Activated CD4-positive, alpha-beta T cell treated with anti-CD3 and anti-CD28 coated beads, Interleukin-2, Interleukin-6, amounts not matched to agents 100 ng/mL and 50 ng/mL, durations not matched to agents 16 hours and 8 hours (primary cell): ENCODE data around the gene PTGDR2.

Experiments used
- DNase-seq: peaks from one replicate; pipeline ENCODE4 v3.0.0-alpha.2; 2020

PTGDR2 gene

DNA sequence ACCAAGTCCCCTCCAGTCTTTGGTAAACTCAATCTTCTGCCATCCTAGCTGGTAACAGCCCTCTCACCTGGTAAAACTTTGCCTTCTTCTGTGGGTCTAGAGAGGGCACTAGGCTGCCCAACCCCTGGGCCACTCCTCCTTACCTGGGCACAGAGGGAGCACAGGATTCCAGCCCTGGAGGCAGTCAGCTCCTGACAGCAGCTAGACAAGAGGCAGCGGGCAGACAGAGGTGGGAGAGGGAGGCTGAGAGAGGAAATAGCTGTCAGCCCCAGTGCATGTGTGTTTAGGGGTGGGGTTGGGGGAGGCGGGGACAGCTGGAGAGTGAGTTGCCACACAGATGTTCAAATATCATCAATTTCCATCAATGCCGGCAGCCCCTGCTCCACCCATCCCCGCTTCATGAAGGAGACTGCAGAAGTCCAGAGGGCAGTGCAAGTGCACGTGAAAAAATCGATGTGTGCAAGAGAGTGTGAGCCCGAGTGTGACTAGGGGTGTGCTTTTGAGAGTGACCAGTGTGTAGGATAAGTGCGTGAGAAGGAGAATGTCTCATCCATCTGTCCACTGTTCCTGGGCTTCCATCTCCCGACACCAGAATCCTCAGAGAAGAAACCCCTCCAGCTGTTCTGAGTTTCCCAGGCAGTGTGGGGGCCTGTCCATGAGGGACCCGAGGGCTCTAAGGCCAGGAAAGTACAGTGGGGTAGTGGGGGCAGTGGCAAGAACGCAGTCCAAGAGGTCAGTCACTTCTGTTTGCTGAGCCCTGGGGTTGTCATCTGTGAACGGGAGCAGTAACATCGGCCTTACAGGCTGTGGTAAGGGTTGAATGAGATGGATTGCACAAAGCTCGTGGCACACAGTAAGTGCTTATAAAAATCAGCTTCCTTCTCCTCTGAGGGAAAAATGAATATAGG lies at the start of gene PTGDR2:
Gene PTGDR2 (minus strand): TSS at position 225 of the 908 bp plus-strand sequence. CDS start 2,228 bp downstream, outside the sequence.
- DNase-seq, result no peak

GRCh38 chr11:60905047-60905446 lies 49.3 kb upstream of the PTGDR2 start:
- DNase-seq, result no peak

GRCh38 chr11:60902625-60903024 lies 46.9 kb upstream of the PTGDR2 start:
- DNase-seq, result no peak

GRCh38 chr11:60900673-60901404 lies 45.1 kb upstream of the PTGDR2 start:
- DNase-seq, result no peak

DNA sequence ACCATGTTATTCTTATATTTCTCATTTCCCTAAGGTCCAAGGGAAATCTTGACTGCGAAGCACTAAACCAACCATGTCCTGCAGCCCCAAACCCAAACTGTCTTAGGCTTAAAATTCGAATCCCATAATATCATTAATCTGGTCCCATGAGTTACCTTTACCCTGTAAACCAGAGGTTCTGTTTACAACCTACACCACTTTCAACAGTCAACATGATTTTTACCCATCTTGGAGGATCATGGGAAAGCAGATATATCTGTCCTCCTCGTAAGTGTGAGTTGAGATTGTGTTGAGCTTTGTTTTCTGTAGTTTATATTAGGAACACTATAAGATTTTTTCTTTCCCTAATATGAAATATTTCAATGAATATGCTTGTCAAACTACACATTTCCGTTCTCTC lies 44.2 kb upstream of the PTGDR2 start:
- DNase-seq, result no peak

GRCh38 chr11:60899046-60899936 lies 43.5 kb upstream of the PTGDR2 start:
- DNase-seq, result peak; percentile 64

DNA sequence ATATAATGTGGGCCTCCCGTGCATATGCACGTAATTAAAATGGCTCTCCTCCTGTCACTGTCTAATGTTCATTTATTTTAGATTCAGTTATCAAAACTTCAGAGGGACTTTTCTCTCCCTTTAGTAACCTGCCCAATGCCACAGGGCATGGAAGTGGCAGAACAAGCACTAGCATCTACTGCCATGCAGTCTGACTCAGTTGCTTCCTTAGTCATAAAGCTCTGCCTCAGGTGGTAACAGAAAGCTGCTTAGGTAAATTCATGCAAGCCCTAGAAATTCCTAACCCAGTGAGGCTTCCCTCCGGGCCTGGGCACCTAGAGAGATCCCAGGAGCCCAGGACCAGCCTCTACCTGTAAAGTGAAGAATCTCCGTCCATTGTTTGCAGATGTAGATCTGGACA lies 41.7 kb upstream of the PTGDR2 start:
- no peak for DNase-seq

DNA sequence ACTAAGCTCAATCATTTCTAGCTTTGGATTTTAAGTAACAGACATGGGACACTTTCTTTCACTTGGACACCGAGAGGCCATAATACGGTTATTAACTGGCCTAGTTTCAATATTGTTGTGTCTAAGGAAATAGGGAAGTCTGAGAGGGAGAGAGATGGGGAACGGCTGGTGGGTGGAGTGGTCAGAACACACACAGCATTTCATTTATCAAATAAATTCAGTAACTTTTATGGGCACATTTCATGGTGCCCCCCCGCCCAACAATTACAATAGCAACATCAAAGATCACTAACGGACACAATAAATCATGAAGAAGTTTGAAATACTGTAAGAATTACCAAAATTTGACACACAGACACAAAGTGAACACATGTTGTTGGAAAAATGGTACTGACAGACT lies 39.9 kb upstream of the PTGDR2 start:
- DNase-seq, result no peak

DNA sequence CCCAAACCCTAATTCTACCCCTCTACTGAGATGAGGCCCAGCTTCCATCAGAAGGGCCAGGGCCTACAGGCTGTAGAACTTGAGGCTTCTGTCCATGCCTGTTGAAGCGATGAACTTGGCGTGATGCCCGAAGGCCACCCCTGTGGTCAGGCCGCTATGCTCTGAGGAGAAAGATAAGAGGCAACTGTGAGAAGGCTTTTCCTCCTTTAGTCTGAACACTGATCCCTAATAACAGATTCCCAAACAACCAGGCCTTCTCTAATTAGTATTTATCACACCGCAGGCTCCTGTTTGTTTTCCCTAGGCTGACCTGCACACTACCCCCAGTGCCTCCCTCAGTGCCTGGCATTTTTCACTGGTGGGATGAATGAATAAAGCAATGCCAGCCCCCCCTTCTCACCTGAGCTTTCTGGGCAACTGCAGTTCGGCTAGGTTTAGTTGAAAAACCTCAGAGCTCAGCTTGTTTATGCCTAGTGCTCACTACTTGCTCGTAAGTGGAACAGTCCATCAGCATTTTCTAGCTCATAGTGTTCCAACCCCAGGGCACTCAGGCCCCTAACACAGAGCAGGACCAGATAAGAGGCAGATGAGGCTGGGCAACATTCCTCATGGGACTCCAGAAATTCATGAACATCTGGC lies 35.5 kb upstream of the PTGDR2 start:
- DNase-seq, result no peak

GRCh38 chr11:60890696-60891095 lies 34.9 kb upstream of the PTGDR2 start:
- DNase-seq, result no peak

- DNase-seq, result no peak
These were observed 34.1 kb upstream of the PTGDR2 start for GRCh38 chr11:60889869-60890311.

DNA sequence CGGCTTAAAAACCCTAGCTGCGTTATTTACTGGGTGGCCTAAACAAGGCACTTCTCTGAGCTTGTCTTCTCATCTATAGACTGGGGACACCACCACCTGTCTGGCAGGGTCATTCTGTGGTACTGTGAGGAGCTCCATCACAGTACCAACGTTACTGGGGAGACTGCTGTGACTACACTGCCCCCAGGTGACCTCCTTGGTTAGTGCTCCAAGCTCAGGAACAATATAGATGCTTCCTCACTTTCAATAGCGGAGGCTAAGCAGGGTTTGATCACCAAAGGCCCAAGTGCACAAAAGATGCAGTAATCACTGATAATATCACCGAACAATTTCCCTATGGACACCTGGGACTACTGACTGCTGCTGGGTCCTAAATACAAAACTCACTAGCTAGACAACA lies 31.8 kb upstream of the PTGDR2 start:
- peak; percentile 43 for DNase-seq

- no peak for DNase-seq
These were observed 25.0 kb upstream of the PTGDR2 start for GRCh38 chr11:60880643-60881282.

DNA sequence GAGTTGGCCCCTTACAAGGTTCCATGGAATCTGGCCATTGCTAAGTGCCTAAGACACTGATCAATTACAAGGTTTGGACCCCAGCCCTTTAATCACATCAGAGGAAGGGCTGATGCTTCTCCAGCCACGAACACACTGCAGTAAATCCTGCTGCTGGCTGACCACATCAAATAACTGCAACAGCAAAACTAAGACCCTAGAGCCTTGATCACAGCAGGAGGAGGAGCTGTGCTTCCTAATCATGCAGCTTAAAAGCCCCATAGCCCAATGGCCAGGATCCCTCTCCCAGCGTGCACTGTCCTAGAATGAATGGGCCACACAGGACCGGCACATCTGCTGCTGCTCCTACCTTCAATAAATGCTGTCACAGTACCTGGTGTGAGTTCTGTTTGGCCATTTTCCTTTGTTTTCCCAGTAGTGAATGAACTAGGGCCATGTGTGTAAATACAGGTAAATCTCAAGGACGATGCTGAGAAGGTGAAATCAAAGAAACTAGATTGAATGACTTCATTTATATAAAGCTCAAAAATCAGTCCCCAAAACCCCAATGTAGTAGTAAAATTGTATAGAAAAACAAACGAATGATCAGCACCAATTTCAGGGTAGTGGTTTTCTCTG lies 24.3 kb upstream of the PTGDR2 start:
- DNase-seq, result no peak

GRCh38 chr11:60879104-60879503 lies 23.4 kb upstream of the PTGDR2 start:
- DNase-seq, result no peak

GRCh38 chr11:60878245-60879101 lies 22.7 kb upstream of the PTGDR2 start:
- DNase-seq, result no peak

GRCh38 chr11:60876168-60876485 lies 20.4 kb upstream of the PTGDR2 start:
- DNase-seq, result no peak

DNA sequence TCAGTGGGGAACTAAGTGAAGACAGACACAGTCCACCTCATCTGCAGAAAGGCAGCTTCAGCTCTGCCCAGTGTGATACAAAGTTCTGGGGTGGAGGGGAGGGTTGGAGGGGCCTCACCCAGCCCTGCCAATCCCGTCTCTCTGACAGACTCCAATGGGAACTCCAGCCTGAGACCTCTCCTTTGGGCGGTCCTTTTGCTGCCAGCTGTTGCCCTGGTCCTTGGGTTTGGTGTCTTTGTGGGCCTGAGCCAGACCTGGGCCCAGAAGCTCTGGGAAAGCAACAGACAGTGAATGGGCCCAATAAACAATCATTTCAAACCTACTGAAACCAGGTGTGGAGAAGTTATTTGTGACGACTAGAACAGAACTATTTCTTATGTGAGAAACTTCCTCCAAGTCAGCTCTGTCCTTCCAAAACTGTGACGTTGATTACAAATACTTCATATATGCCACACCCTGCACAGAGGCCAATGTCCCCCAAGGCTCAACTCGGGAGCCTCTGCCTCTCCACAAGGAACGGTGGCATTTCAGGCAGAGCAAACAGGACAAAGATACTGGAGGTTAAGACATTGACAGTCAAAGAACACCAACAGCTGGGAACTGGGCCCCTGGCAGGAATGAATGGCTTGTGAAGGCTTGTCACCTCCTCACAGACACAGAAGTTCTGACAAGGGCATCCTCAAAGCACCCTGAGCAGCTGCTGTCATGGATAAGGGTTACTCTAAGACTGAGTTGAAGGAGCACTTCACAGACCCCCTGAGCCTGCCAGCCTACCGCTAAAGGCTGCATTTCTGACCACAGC lies 19.8 kb upstream of the PTGDR2 start:
- DNase-seq, result no peak
